GM13976 (cell line): Measurements from ENCODE around the gene HPSE2.

ENCODE experiments used
- DNase-seq: peaks from one replicate; pipeline ENCODE4 v3.0.0; 2012; ENCODE audit warnings: low spot score
- in situ Hi-C: fragments of 300-500 bp; cut with MboI; formaldehyde crosslinking; loops from one replicate; pipeline ENCODE4 v1.12.0; 2022; ENCODE audit warnings: low sequenced_read_pairs, mixed read lengths, inconsistent platforms; ENCODE audit not compliant: unreplicated experiment
- TF ChIP-seq, protein P1 (sequence below): IDR thresholded peaks from 2 replicates; pipeline ENCODE4 v1.5.1; 2012; ENCODE audit warnings: borderline replicate concordance, mild to moderate bottlenecking; ENCODE audit not compliant: insufficient read depth; ENCODE audit errors: extremely low read depth, missing control alignments, control extremely low read depth

HPSE2 gene

DNA sequence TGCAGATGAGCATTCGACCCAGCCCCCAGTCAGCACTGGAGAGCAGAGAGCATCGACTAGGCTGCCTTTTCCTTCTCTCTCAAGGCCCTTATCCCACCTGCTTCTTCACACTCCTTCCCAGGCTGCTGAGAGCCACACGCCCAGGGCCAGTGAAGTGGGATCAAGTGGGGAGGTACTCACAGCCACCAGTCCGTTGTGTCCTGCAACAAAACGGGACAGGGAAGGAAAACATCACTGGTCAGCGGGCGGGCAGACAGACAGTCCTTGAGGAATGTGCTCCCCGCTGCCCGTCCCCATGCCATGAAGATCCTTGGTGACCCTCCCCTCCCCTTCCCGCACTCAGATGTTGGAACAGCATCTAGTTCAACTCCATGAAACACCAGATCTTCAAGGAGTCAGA lies 824.9 kb downstream of the HPSE2 start:
- TF ChIP-seq, protein P1, sequence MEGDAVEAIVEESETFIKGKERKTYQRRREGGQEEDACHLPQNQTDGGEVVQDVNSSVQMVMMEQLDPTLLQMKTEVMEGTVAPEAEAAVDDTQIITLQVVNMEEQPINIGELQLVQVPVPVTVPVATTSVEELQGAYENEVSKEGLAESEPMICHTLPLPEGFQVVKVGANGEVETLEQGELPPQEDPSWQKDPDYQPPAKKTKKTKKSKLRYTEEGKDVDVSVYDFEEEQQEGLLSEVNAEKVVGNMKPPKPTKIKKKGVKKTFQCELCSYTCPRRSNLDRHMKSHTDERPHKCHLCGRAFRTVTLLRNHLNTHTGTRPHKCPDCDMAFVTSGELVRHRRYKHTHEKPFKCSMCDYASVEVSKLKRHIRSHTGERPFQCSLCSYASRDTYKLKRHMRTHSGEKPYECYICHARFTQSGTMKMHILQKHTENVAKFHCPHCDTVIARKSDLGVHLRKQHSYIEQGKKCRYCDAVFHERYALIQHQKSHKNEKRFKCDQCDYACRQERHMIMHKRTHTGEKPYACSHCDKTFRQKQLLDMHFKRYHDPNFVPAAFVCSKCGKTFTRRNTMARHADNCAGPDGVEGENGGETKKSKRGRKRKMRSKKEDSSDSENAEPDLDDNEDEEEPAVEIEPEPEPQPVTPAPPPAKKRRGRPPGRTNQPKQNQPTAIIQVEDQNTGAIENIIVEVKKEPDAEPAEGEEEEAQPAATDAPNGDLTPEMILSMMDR: no peak
- in situ Hi-C loops: no loop called here
- DNase-seq: no peak

DNA sequence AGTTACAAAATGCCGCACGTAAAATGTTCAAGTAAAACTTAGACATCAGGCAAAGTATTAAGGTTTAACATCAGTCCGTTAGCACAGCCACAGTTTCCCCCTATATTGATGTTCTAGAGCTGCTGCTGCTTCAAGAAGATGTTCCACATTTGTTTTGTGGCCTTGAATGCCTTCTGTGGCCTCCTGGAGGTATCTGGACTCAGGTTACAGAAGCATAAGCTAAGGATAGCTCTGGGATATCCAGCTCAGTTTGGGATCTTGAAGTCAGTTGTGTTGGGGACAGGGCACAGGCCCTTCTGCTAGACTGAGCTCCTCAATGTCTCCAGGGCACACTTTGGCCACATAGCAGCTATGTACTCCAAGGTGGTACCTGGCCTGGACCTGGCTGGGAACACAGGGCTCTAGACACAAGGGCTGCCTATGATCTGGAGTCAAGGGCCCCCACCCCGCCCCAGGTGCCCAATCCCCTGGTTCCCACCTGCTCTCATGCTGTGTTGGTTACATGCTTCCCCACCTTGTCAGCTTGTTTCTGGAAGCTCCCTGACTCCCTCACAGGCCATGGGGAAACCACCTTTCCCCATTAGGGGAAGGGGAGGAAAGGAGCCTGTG lies 825.4 kb downstream of the HPSE2 start:
- in situ Hi-C loops: no loop called here
- TF ChIP-seq, protein P1: no peak

DNA sequence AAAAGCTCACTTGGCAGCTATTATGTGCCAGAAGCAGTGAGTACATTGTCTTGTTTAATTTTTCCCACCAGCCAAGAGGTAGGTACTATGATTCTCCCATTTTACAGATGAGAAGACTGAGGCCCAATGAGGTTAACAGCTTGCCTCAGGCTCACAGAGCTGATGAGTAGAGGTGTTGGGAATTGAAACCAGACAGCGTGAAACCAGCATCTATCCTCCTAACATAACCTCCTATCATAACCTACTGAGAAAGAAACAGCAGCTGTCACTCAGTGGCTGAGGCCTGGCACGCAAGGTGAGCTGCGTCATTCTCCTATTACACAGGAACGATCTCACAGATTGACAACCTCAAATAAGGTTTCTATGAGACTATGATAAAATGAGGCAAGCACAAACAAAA lies 826.9 kb downstream of the HPSE2 start:
- no peak for DNase-seq
- TF ChIP-seq, protein P1: no peak
- in situ Hi-C loops: no loop called here

More for the DNA sequence above, 825.4 kb downstream of the HPSE2 start:
- no peak for DNase-seq

DNA sequence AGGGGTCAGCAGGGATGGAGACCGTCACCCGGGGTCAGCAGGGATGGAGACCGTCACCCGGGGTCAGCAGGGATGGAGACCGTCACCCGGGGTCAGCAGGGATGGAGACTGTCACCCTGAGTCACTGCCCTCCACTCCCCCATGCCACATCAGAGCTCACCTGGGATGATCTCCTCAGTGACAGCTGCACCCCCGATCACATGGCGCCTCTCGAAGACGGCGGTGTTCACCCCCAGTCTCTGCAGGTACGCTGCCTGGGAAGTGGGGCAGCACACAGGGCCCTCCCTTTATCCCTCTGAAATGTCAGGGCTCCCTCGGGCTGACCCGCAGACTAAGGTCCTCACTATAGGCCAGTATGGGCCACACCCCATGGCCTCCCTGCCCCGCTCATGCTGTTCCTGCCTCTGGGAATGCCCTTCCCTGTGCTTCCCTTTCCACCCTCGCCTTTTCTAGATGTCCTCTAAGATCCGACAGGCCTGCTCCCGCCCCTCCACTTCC lies 827.9 kb downstream of the HPSE2 start:
- in situ Hi-C loops: no loop called here
- DNase-seq: no peak
- TF ChIP-seq, protein P1: no peak
